NT2/D1 (cell line): ENCODE measurements around the gene CDH16.

ENCODE experiments used
- YY1 ChIP-seq: IDR thresholded peaks from 2 replicates; pipeline ENCODE4 v1.6.1; 2011; ENCODE audit not compliant: insufficient read length, insufficient read depth
- ZNF274 ChIP-seq: IDR thresholded peaks from 2 replicates; pipeline ENCODE4 v1.6.1; 2011; ENCODE audit warnings: mild to moderate bottlenecking, low read depth, low read length

DNA sequence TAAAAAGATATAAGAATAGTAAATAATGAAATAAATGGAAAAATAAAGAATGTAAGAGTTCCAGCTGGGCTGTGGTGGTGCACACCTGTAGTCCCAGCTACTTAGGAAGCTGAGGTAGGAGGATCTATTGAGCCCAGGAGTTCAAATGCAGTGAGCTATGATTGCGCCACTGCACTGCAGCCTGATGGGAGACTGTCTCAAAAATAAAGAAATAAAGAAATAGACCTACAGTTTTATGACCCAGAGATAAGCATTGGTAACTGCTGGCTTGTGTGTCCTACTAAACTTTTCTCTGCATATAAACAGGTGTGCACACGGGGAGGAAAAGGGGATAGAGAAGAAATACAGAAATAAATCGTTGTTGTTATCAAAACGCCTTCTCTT, 46.1 kb downstream of the CDH16 start:
- TF ChIP-seq YY1 (no peak), ZNF274 (no peak)
